Calu3 (cell line): ENCODE data around the gene FOXD2. TPM values are rescaled to one million over a fixed set of nuclear protein-coding genes. Genes with fewer than 3 reads are reported as not detected.

ENCODE experiments used
- BruUV-seq: library from RNA; stranded (reverse); fragments of 400-500 nt; replicated peaks from 2 replicates; lab custom pipeline; 2021; lab: Mats Ljungman, UMichigan
- CTCF ChIA-PET: fragments of 300-600 bp; sonication (Branson Sonifier 250); formaldehyde crosslinking; loops from one replicate; lab custom pipeline; 2022; ENCODE audit warnings: antibody characterized with exemption; lab: Charles Lee
- DNase-seq: peaks from one replicate; pipeline ENCODE4 v3.0.0; 2022
- H3K27ac Mint-ChIP-seq: one replicate; pipeline ENCODE4 v1.8.0; 2022; ENCODE audit warnings: mixed read lengths; ENCODE audit not compliant: unreplicated experiment
- H3K27me3 Mint-ChIP-seq: one replicate; pipeline ENCODE4 v1.8.0; 2022; ENCODE audit warnings: mixed read lengths; ENCODE audit not compliant: unreplicated experiment
- H3K36me3 Mint-ChIP-seq: one replicate; pipeline ENCODE4 v1.8.0; 2022; ENCODE audit warnings: mild to moderate bottlenecking, moderate library complexity, mixed read lengths; ENCODE audit not compliant: insufficient read depth, unreplicated experiment
- H3K4me1 Mint-ChIP-seq: one replicate; pipeline ENCODE4 v1.8.0; 2022; ENCODE audit warnings: mild to moderate bottlenecking, low read depth, mixed read lengths; ENCODE audit not compliant: unreplicated experiment
- H3K4me3 Mint-ChIP-seq: one replicate; pipeline ENCODE4 v1.8.0; 2022; ENCODE audit warnings: mild to moderate bottlenecking, low read depth, moderate library complexity, mixed read lengths; ENCODE audit not compliant: unreplicated experiment
- H3K9me3 Mint-ChIP-seq: one replicate; pipeline ENCODE4 v1.8.0; 2022; ENCODE audit warnings: low read depth, mixed read lengths; ENCODE audit not compliant: unreplicated experiment
- CTCF ChIP-seq: fragments of 200-600 bp; IDR thresholded peaks from one replicate; pipeline ENCODE4 v1.8.0; 2022; ENCODE audit warnings: antibody characterized with exemption; ENCODE audit not compliant: unreplicated experiment
- intact Hi-C: fragments of 100-400 bp; cut with micrococcal nuclease; formaldehyde crosslinking; loops from one replicate; pipeline ENCODE4 v1.10.0; 2022; ENCODE audit not compliant: unreplicated experiment
- total RNA-seq: library from RNA; stranded (reverse); gene quantifications from 2 replicates; pipeline ENCODE4 v1.2.3, GENCODE V29; 2022

The FOXD2 gene
- total RNA-seq, 1 experiment from 2014 or later, result 0.68 TPM

GRCh38 chr1:47443530-47444296 is 5.9 kb downstream of the FOXD2 start:
- no peak for TF ChIP-seq CTCF
- BruUV-seq, result no TSS peak
- Mint-ChIP-seq H3K4me3 (no peak overlapping the region), H3K9me3 (no peaks in the 10 kb centered on the region), H3K4me1 (no peaks in the 10 kb centered on the region), H3K27ac (no peak overlapping the region), H3K36me3 (no peaks in the 10 kb centered on the region), H3K27me3 (peaks cover 16% of the 10 kb centered on the region)
- CTCF ChIA-PET, result no interaction called here
- intact Hi-C loops, result no loop called here
- DNase-seq, result no peak

GRCh38 chr1:47444297-47444561 is 6.4 kb downstream of the FOXD2 start:
- H3K36me3 Mint-ChIP-seq, result no peaks in the 10 kb centered on the region
- TF ChIP-seq CTCF, result no peak
- H3K27ac Mint-ChIP-seq, result no peak overlapping the region
- H3K4me3 Mint-ChIP-seq, result no peak overlapping the region
- CTCF ChIA-PET, result no interaction called here
- H3K27me3 Mint-ChIP-seq, result peaks cover 21% of the 10 kb centered on the region
- no peak for DNase-seq
- no peaks in the 10 kb centered on the region for H3K9me3 Mint-ChIP-seq
- intact Hi-C loops, result no loop called here
- no TSS peak for BruUV-seq
- H3K4me1 Mint-ChIP-seq, result no peaks in the 10 kb centered on the region

GRCh38 chr1:47444562-47445465 is 7.0 kb downstream of the FOXD2 start:
- Mint-ChIP-seq H3K27ac (no peak overlapping the region), H3K27me3 (peaks cover 21% of the 10 kb centered on the region), H3K36me3 (no peaks in the 10 kb centered on the region), H3K9me3 (no peaks in the 10 kb centered on the region), H3K4me3 (no peak overlapping the region), H3K4me1 (no peaks in the 10 kb centered on the region)
- no peak for DNase-seq
- no peak for TF ChIP-seq CTCF
- CTCF ChIA-PET, result no interaction called here
- intact Hi-C loops, result no loop called here
- BruUV-seq, result no TSS peak

- TF ChIP-seq CTCF, result no peak
- CTCF ChIA-PET, result no interaction called here
- no peaks in the 10 kb centered on the region for H3K36me3 Mint-ChIP-seq
- DNase-seq, result no peak
- no peaks in the 10 kb centered on the region for H3K4me1 Mint-ChIP-seq
- no TSS peak for BruUV-seq
- no peaks in the 10 kb centered on the region for H3K9me3 Mint-ChIP-seq
- no peak overlapping the region for H3K27ac Mint-ChIP-seq
- H3K4me3 Mint-ChIP-seq, result no peak overlapping the region
- intact Hi-C loops, result no loop called here
- H3K27me3 Mint-ChIP-seq, result peaks cover 30% of the 10 kb centered on the region
Measured at GRCh38 chr1:47445823-47446550, 8.1 kb downstream of the FOXD2 start.
